MCF 10A (cell line): ENCODE data around the gene SLC26A9. TPM values are rescaled to one million over a fixed set of nuclear protein-coding genes. Genes with fewer than 3 reads are reported as not detected.

Source experiments
- BruUV-seq: library from RNA; stranded (reverse); fragments of 400-500 nt; replicated peaks from 2 replicates; lab custom pipeline; 2021; lab: Mats Ljungman, UMichigan
- CTCF ChIA-PET: fragments of 300-600 bp; sonication (Branson Sonifier 250); formaldehyde crosslinking; extraction: SDS; loops from one replicate; lab custom pipeline; 2021; ENCODE audit warnings: antibody characterized with exemption, inconsistent platforms; lab: Yijun Ruan, JAX
- POLR2A ChIA-PET: fragments of 300-600, 350-650 bp; sonication (Branson Sonifier 250); formaldehyde crosslinking; extraction: SDS; loops from one replicate; lab custom pipeline; 2020; ENCODE audit warnings: antibody characterized with exemption, inconsistent platforms; lab: Yijun Ruan, JAX
- DNase-seq: peaks from one replicate; pipeline ENCODE4 v3.0.0-alpha.2; 2018; ENCODE audit not compliant: unreplicated experiment
- H3K27ac Mint-ChIP-seq: one replicate; pipeline ENCODE4 v1.8.0; 2022; ENCODE audit warnings: mild to moderate bottlenecking, low read depth, mixed read lengths; ENCODE audit not compliant: unreplicated experiment
- H3K27me3 Mint-ChIP-seq: one replicate; pipeline ENCODE4 v1.8.0; 2022; ENCODE audit warnings: mixed read lengths; ENCODE audit not compliant: insufficient read depth, unreplicated experiment
- H3K36me3 Mint-ChIP-seq: one replicate; pipeline ENCODE4 v1.8.0; 2022; ENCODE audit warnings: mild to moderate bottlenecking, moderate library complexity, mixed read lengths; ENCODE audit not compliant: insufficient read depth, unreplicated experiment
- H3K4me1 Mint-ChIP-seq: one replicate; pipeline ENCODE4 v1.8.0; 2022; ENCODE audit warnings: mixed read lengths; ENCODE audit not compliant: insufficient read depth, unreplicated experiment
- H3K4me3 Mint-ChIP-seq: one replicate; pipeline ENCODE4 v1.8.0; 2022; ENCODE audit warnings: mild to moderate bottlenecking, moderate library complexity, mixed read lengths; ENCODE audit not compliant: unreplicated experiment
- H3K9me3 Mint-ChIP-seq: one replicate; pipeline ENCODE4 v1.8.0; 2022; ENCODE audit warnings: mixed read lengths; ENCODE audit not compliant: unreplicated experiment
- intact Hi-C: fragments of 100-400 bp; cut with micrococcal nuclease; formaldehyde crosslinking; loops from 2 replicates; pipeline ENCODE4 v1.14.1; 2022
- total RNA-seq: library from RNA; stranded (reverse); gene quantifications from 2 replicates; pipeline ENCODE4 v1.2.3, GENCODE V29; 2022
- TF ChIP-seq, protein P1 (sequence below): fragments of 200-600 bp; IDR thresholded peaks from one replicate; pipeline ENCODE4 v1.8.0; 2022; ENCODE audit warnings: antibody characterized with exemption, mild to moderate bottlenecking; ENCODE audit not compliant: unreplicated experiment

Gene SLC26A9
- total RNA-seq, 1 experiment from 2014 or later = not detected

DNA sequence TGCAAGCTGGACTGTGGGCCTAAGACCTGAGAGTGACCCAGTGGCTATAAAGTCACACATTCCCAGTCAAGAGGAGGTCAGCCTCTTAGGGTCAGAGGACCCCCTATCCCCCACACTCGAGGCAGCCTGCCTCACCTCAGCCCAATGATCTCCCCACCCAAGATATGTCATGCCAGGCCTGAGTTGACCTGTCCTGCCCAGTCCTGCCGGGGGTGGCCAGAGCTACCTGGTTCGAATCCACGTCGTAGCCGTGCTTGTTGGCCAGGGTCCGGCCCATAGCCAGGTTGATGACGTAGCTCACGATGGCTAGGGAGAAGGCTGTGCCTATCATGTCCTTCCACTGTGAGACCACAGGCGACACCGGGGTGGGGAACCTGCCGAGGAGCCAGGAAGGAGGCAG, 15.6 kb downstream of the SLC26A9 start:
- POLR2A ChIA-PET = interaction anchor here (0.9 to 2.1 kb wide), 2 partner anchors 42 to 50 kb away, joined by 5 to 8 read pairs; no protein-coding TSS in a partner anchor
- CTCF ChIA-PET = interaction anchor here (0.7 to 21.0 kb wide), 8 partner anchors 10 to 181 kb away, joined by 3 to 911 read pairs (median 3); no protein-coding TSS in a partner anchor
- intact Hi-C loops = no loop called here
- TF ChIP-seq, protein P1, sequence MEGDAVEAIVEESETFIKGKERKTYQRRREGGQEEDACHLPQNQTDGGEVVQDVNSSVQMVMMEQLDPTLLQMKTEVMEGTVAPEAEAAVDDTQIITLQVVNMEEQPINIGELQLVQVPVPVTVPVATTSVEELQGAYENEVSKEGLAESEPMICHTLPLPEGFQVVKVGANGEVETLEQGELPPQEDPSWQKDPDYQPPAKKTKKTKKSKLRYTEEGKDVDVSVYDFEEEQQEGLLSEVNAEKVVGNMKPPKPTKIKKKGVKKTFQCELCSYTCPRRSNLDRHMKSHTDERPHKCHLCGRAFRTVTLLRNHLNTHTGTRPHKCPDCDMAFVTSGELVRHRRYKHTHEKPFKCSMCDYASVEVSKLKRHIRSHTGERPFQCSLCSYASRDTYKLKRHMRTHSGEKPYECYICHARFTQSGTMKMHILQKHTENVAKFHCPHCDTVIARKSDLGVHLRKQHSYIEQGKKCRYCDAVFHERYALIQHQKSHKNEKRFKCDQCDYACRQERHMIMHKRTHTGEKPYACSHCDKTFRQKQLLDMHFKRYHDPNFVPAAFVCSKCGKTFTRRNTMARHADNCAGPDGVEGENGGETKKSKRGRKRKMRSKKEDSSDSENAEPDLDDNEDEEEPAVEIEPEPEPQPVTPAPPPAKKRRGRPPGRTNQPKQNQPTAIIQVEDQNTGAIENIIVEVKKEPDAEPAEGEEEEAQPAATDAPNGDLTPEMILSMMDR = no peak
- Mint-ChIP-seq H3K4me1 (peaks cover 17% of the 10 kb centered on the region), H3K27ac (no peak overlapping the region), H3K36me3 (no peaks in the 10 kb centered on the region), H3K4me3 (no peak overlapping the region), H3K9me3 (no peaks in the 10 kb centered on the region), H3K27me3 (peaks cover 34% of the 10 kb centered on the region)
- no TSS peak for BruUV-seq
- DNase-seq = no peak

DNA sequence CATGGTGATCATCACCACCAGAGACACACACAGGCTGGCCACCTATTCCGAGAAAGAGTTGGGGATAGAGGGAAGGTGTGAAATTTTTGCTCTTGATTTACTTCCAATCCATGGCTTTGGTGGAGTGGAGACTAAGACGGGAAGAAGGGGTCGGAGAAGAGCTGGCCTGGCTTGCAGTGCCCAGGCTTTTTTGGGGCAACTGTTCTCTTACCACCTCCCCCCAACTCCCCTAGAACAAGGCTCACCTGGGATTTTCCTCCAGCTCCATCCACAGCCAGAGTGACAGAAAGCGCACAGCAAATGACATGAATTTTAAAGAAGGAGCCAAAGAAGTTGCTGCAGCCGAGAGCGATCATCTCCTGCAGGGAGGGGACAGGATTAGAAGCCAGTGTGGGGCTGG, 16.0 kb downstream of the SLC26A9 start:
- Mint-ChIP-seq H3K4me1 (peaks cover 14% of the 10 kb centered on the region), H3K9me3 (no peaks in the 10 kb centered on the region), H3K27ac (no peak overlapping the region), H3K27me3 (peaks cover 34% of the 10 kb centered on the region), H3K4me3 (no peak overlapping the region), H3K36me3 (no peaks in the 10 kb centered on the region)
- no TSS peak for BruUV-seq
- ChIA-PET CTCF (interaction anchor here (0.6 to 21.0 kb wide), 11 partner anchors 10 to 439 kb away, joined by 3 to 911 read pairs (median 3); no protein-coding TSS in a partner anchor), POLR2A (interaction anchor here (0.9 to 2.1 kb wide), 2 partner anchors 43 to 50 kb away, joined by 5 to 8 read pairs; no protein-coding TSS in a partner anchor)
- DNase-seq = no peak
- intact Hi-C loops = no loop called here
- TF ChIP-seq, protein P1 = no peak

DNA sequence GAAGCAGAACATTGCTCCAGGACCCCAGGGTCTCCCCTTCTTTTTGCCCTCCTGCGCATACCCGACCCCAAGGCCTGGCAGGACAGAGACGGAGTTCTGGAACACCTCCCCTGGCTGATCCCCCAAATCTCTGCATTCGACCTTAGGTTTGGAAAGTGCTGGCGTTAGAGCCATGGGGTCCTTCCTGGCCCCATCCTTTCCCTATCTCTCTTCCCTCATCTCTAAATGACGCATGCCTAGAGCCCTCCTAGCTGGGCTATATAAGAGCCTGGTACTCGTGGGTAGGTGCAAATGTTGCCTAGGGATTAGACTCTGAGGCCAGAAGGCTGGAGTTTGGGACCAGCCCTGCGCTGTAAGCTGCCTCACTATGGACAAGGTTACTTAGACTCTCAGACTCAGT, 16.6 kb downstream of the SLC26A9 start:
- BruUV-seq = no TSS peak
- TF ChIP-seq, protein P1 = no peak
- no peak overlapping the region for H3K4me3 Mint-ChIP-seq
- H3K27me3 Mint-ChIP-seq = peaks cover 34% of the 10 kb centered on the region
- H3K9me3 Mint-ChIP-seq = no peaks in the 10 kb centered on the region
- DNase-seq = no peak
- CTCF ChIA-PET = interaction anchor here (0.6 to 21.0 kb wide), 10 partner anchors 11 to 438 kb away, joined by 3 to 911 read pairs (median 3); no protein-coding TSS in a partner anchor
- H3K4me1 Mint-ChIP-seq = peaks cover 14% of the 10 kb centered on the region
- H3K36me3 Mint-ChIP-seq = no peaks in the 10 kb centered on the region
- H3K27ac Mint-ChIP-seq = no peak overlapping the region
- POLR2A ChIA-PET = interaction anchor here (0.8 to 2.1 kb wide), 3 partner anchors 10 to 51 kb away, joined by 3 to 8 read pairs (median 5); no protein-coding TSS in a partner anchor
- intact Hi-C loops = no loop called here

DNA sequence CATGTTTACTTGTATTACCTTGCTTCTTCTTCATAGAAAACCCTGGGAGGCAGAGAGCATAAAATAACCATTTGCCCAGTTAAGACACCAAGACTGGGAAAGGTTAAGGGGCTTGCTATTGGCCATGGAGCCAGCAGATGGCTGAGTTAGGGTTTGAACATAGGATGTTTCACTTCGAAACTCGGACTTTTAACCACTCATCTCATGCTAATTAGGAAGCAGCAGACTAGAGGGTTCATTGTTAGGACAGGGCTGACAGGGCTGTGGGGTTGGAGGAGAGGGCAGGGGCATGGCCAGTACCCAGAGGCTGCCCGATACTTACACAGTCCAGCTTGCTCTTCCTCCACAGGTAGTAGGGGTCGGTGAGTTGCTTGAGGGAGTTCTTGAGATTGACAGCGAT, 17.0 kb downstream of the SLC26A9 start:
- Mint-ChIP-seq H3K27ac (peak overlapping the region; percentile 16), H3K36me3 (no peaks in the 10 kb centered on the region), H3K4me3 (no peak overlapping the region), H3K27me3 (peaks cover 30% of the 10 kb centered on the region), H3K9me3 (no peaks in the 10 kb centered on the region), H3K4me1 (peaks cover 14% of the 10 kb centered on the region)
- no peak for DNase-seq
- TF ChIP-seq, protein P1 = no peak
- intact Hi-C loops = no loop called here
- ChIA-PET POLR2A (interaction anchor here (0.6 to 2.1 kb wide), 6 partner anchors 9 to 85 kb away, joined by 3 to 8 read pairs (median 4); no protein-coding TSS in a partner anchor), CTCF (interaction anchor here (0.6 to 21.0 kb wide), 8 partner anchors 11 to 1776 kb away, joined by 3 to 911 read pairs (median 4); no protein-coding TSS in a partner anchor)
- no TSS peak for BruUV-seq
